IPS-20b (cell line): ENCODE results near the gene EVI5.
"Not testable (repeated sequence)": the region's sequence is repeated elsewhere in the genome, so short reads cannot be mapped to it uniquely, and the experiment has no call there.

Source experiments
- H3K27ac ChIP-seq: one replicate; pipeline ENCODE4 v1.5.1; 2013; ENCODE audit warnings: low read length
- H3K27me3 ChIP-seq: 2 replicates; pipeline ENCODE4 v1.6.1; 2013; ENCODE audit warnings: mild to moderate bottlenecking, low read length, inconsistent platforms; ENCODE audit not compliant: insufficient read depth
- H3K36me3 ChIP-seq: 2 replicates; pipeline ENCODE4 v1.6.1; 2013; ENCODE audit warnings: low read depth, mild to moderate bottlenecking, inconsistent platforms, low read length, moderate library complexity; ENCODE audit not compliant: insufficient read depth
- H3K4me1 ChIP-seq: 2 replicates; pipeline ENCODE4 v1.6.1; 2013; ENCODE audit warnings: mild to moderate bottlenecking, control low read depth, inconsistent platforms, low read length, moderate library complexity; ENCODE audit not compliant: insufficient read depth
- H3K4me3 ChIP-seq: 2 replicates; pipeline ENCODE4 v1.5.1; 2013; ENCODE audit warnings: mild to moderate bottlenecking, low read length, inconsistent platforms
- H3K9ac ChIP-seq: 2 replicates; pipeline ENCODE4 v1.6.1; 2013; ENCODE audit warnings: low read depth, mild to moderate bottlenecking, inconsistent platforms, low read length, moderate library complexity
- H3K9me3 ChIP-seq: 2 replicates; pipeline ENCODE4 v1.6.1; 2013; ENCODE audit warnings: mild to moderate bottlenecking, low read depth, low read length, inconsistent platforms; ENCODE audit not compliant: insufficient read depth

EVI5 gene

DNA sequence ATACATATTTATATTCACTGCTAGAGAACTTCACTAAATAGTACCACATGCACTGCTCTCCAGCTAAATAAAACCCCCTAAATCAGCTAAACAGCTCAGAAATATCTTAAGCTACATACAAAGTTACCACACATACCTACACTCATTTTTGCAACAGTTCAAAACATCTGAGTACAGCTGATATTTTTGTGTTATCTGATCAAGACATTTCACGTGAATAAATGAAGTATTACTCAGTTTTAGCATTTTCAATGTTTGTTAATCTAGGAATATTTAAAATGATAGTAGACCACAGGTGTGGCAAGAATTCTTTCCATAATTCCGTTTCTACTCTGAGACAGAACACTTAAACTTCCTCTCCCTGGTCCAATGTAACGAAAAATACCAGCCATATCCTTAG is 20.8 kb downstream of the EVI5 start:
- H3K9me3 ChIP-seq = no peaks in the 10 kb centered on the region
- H3K4me1 ChIP-seq = no peaks in the 10 kb centered on the region
- H3K36me3 ChIP-seq = no peaks in the 10 kb centered on the region
- H3K4me3 ChIP-seq = no peak overlapping the region
- H3K27ac ChIP-seq = no peak overlapping the region
- no peaks in the 10 kb centered on the region for H3K27me3 ChIP-seq
- no peak overlapping the region for H3K9ac ChIP-seq

DNA sequence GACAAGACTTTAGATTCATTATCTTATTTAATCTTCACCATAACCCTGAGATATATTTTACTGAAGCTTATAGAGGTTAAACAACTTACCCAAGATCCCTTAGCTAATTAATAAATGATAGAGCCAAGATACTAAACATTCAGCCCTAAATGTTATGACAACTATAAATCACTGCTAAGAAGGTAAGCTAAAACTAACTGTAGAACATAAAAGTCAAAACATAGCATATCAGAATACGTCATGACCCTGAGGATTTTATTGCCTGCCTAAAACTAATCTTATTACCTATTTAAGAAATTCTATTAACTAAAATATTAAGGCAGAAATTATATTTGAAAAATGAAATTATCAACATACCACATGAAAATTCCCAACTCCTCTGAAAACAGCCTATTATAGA is 22.6 kb downstream of the EVI5 start:
- H3K4me3 ChIP-seq = no peak overlapping the region
- H3K27ac ChIP-seq = no peak overlapping the region
- no peaks in the 10 kb centered on the region for H3K27me3 ChIP-seq
- no peaks in the 10 kb centered on the region for H3K36me3 ChIP-seq
- H3K9ac ChIP-seq = no peak overlapping the region
- H3K4me1 ChIP-seq = no peaks in the 10 kb centered on the region
- no peaks in the 10 kb centered on the region for H3K9me3 ChIP-seq

DNA sequence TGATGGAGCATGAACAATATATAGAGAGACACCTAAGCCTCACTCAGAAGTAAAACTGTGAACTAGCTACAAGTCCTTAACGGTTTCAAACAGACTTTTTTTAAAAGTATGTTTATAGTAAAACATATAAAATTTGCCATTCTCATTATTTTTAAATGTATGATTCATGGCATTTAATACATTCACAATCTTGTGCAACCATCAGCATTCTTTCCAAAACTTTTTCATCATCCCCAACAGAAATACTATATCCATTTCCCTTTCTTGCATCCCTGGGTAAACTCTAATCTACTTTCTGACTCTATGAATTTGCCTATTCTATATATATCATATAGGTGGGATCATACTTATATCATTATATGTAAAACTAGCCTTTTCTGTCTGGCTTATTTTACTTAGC is 25.5 kb downstream of the EVI5 start:
- no peak overlapping the region for H3K9ac ChIP-seq
- no peaks in the 10 kb centered on the region for H3K9me3 ChIP-seq
- no peaks in the 10 kb centered on the region for H3K36me3 ChIP-seq
- H3K4me3 ChIP-seq = no peak overlapping the region
- no peak overlapping the region for H3K27ac ChIP-seq
- H3K4me1 ChIP-seq = no peaks in the 10 kb centered on the region
- no peaks in the 10 kb centered on the region for H3K27me3 ChIP-seq

DNA sequence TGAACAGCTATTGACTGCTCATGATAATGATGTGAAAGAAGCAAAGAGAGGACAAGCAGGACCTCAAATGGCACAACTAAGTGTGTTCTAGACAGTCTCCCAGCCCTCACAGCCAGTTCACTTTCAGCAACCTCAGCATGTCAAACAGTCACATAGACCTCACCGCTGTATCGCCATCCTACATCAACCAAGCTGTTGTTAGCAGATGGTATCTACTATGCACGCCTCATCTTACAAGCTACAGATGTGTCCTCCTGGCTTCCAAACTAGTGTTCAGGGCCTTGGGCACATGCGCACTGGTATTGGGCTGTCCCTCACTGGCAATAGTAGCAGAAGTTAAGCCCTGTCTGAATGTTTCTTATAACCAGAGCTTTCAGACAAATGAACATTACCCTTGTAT is 28.4 kb downstream of the EVI5 start:
- Histone ChIP-seq H3K27me3 (no peaks in the 10 kb centered on the region), H3K4me1 (no peaks in the 10 kb centered on the region), H3K9ac (no peak overlapping the region), H3K27ac (no peak overlapping the region), H3K9me3 (no peaks in the 10 kb centered on the region), H3K36me3 (no peaks in the 10 kb centered on the region), H3K4me3 (no peak overlapping the region)

DNA sequence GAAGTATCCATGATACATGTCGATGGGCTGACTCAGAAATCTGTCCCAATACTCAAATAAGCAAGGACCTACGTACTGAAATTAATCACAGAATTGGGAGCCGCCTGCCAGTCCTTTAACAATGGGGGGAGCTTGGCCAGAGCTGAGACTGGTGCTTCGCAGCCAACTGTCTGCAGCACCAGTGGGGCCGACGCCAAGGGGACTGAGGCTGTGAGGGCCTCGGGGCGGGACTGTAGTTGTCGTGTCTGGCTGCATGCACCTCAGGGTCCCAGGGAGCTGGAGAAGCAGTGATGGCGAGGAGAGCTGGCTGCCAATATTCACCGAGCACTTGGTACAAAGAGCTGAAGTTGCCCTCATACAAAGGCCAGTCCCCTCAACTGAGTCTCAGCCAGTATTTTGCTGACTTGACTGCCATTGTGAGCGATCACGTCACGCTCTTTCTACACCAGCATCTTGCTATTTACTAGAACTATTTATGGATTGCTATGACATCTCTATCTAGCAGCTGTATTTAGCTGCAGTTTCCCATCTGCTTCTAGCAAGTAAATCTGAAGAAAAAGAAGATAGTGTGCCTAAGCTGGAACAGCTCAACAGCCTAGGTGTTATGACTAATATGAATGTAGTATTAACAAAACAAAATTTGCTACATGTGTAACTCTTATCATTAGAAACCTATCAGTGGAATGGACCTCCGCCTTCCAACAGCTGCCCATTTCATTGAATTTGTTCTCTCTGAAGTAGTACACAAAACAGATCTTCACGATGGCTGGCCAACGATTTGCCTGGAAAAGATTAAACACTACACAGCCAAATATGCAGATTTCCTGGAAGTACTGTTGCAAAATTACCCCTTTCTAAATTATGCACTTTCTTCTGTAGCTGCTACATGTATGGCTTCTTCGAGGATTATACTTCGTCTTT is 29.1 kb downstream of the EVI5 start:
- H3K9ac ChIP-seq = no peak overlapping the region

DNA sequence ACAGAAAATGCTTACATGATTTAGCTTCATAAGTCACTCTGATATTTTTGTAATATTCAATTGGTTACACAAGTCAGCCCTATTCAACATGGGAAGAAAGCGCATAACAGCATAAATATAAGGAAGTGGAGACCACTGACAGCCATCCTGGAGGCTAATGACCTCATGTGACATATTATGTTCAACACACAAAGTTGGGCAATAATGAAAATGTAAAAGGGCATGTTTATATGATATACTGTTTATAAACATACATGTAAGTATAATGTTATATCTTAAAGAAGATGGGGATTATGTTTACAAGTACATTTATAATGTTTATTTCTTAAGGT is 30.2 kb downstream of the EVI5 start:
- H3K4me3 ChIP-seq = no peak overlapping the region
- H3K27me3 ChIP-seq = no peaks in the 10 kb centered on the region
- no peak overlapping the region for H3K27ac ChIP-seq
- H3K4me1 ChIP-seq = no peaks in the 10 kb centered on the region
- H3K9ac ChIP-seq = no peak overlapping the region
- H3K36me3 ChIP-seq = no peaks in the 10 kb centered on the region
- no peaks in the 10 kb centered on the region for H3K9me3 ChIP-seq

More for the DNA sequence above, 29.1 kb downstream of the EVI5 start:
- Histone ChIP-seq H3K27ac (no peak overlapping the region), H3K9me3 (no peaks in the 10 kb centered on the region), H3K36me3 (no peaks in the 10 kb centered on the region), H3K4me1 (no peaks in the 10 kb centered on the region), H3K27me3 (no peaks in the 10 kb centered on the region), H3K4me3 (no peak overlapping the region)

DNA sequence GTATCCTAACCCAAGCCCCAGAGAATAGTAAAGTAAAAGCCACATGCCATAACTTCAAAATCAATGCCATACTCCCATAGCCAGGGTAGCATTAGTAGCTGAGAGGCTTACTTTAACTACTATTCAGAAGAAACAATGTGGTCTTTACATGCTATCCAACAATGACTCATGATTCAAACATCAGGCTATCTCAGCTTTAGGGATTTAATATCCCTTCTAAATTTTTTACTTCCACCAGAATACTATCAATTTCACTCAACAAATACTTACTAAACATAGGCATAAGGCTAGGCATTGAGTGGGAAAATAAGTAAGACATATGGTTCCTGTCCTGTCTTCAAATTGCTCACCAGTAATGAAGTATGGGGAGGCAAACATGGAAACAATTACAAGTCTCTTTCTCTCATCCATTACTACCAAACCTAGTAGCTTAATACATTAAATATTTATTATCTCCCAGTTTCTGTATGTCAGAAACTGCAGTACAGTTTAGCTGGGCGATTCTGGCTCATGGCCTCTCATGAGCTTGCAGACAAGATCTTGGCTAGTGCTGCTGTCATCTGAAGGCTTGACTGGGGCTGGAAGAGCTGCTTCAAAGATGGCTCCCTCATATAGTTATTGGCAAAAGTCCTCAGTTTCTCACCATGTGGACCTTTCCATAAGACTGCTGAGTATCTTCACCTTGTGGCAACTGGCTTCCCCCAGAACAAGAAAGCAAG is 30.7 kb downstream of the EVI5 start:
- H3K27ac ChIP-seq = no peak overlapping the region

DNA sequence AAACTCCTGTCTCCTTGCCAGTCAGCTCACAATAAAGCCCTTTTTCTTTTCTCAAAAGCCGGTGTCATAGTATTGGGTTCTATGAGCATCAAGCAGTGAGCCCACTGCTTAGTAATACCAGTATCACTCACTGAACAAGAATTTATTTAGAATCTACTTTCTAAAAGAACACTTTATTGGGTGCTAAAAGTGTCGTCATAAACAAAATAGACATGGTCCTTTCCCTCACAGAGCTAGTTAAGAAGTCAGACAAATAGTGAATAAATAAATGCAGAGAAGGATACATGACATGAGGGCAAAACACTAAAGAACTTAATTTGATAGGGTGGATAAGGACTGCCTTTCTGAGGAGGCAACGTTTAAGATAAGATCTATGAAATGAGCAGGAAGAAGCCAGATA is 32.2 kb downstream of the EVI5 start:
- H3K9ac ChIP-seq = no peak overlapping the region
- H3K36me3 ChIP-seq = no peaks in the 10 kb centered on the region
- no peak overlapping the region for H3K27ac ChIP-seq
- no peaks in the 10 kb centered on the region for H3K4me1 ChIP-seq
- no peak overlapping the region for H3K4me3 ChIP-seq
- no peaks in the 10 kb centered on the region for H3K27me3 ChIP-seq
- H3K9me3 ChIP-seq = no peaks in the 10 kb centered on the region

More for the DNA sequence above, 30.7 kb downstream of the EVI5 start:
- Histone ChIP-seq H3K27me3 (no peaks in the 10 kb centered on the region), H3K4me3 (no peak overlapping the region), H3K9ac (no peak overlapping the region), H3K4me1 (no peaks in the 10 kb centered on the region), H3K36me3 (no peaks in the 10 kb centered on the region), H3K9me3 (no peaks in the 10 kb centered on the region)

DNA sequence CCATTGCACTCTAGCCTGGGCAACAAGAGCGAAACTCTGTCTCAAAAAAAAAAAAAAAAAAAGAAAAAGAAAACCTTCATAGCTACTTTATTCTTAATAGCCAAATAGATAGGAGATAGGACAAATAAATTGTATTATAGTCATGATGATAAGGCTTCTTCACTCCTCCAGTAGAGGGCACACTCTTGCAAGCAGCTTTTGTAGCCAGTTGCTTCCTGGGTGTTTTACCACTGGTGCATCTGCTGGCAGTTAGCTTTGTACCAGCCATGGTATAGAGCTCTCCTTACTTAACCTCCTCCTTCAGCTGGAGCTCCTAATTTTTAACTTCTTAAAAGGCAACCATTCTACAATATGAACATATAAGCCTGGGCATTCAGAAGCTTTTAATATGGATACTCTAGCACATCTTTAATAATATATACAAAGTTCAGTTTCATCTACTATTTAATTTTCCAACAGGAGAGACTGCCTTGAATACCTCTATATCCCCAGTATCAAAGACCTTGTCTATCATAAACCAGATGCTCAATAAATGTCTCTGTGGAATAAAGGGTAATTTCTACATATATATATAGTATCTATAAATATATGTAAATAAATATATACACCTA is 35.8 kb downstream of the EVI5 start:
- no peaks in the 10 kb centered on the region for H3K27me3 ChIP-seq
- H3K36me3 ChIP-seq = no peaks in the 10 kb centered on the region
- H3K4me1 ChIP-seq = no peaks in the 10 kb centered on the region
- no peak overlapping the region for H3K9ac ChIP-seq
- no peak overlapping the region for H3K4me3 ChIP-seq
- no peak overlapping the region for H3K27ac ChIP-seq
- no peaks in the 10 kb centered on the region for H3K9me3 ChIP-seq

DNA sequence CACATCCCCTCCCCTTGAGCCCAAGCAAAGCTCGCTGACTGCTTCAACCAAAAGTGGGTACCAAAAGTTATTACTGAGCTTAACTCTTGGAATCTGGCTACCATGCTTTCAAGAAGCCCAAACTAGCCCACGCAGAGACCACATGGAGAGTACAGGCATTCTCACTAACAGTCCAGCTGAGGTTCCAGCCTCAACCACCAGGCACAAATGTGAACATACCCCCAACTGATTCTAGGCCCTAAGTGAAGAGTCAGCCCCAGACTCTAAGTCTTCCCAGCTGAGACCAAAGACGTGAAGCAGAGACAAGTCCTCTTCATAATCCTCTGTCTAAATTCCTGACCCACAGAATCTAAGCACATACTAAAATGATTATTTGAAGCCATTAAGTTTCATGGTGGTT is 36.8 kb downstream of the EVI5 start:
- Histone ChIP-seq H3K27me3 (no peaks in the 10 kb centered on the region), H3K27ac (no peak overlapping the region), H3K9me3 (no peaks in the 10 kb centered on the region), H3K4me1 (no peaks in the 10 kb centered on the region), H3K36me3 (no peaks in the 10 kb centered on the region), H3K4me3 (no peak overlapping the region), H3K9ac (no peak overlapping the region)

DNA sequence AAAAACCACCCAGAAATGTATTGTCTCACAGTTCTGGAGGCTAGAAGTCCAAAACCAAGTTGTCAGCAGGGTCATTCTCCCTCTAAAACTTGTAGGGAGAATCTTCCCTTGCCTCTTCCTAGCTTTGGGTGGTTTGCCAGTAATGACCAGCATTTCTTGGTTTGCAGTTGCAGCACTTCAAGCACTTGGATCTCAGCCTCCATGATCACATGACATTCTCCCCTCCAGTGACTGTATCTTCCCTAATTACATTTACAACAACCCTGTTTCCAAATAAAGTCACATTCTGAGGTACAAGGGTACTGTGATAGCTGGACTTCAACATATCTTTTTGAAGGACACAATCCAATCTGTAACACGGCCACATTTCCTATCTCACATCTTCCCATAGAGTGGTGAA is 37.2 kb downstream of the EVI5 start:
- H3K4me1 ChIP-seq = no peaks in the 10 kb centered on the region

DNA sequence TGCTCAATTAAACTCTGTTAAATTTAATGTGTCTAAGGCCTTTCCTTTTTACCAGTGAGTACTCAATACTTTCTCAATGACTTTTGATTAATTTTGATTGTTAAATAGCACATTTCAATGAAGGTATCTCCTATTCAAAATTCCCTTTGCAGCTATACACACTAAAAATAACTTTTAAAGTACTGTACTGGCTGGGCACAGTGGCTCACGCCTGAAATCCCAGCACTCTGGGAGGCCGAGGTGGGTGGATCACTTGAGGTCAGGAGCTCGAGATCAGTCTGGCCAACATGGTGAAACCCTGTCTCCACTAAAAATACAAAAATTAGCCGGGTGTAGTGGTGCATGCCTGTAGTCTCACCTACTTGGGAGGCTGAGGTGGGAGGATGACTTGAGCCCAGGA is 38.7 kb downstream of the EVI5 start:
- H3K27ac ChIP-seq, H3K36me3 ChIP-seq, H3K9me3 ChIP-seq, H3K4me3 ChIP-seq, H3K27me3 ChIP-seq, H3K9ac ChIP-seq, H3K4me1 ChIP-seq: not testable (repeated sequence)

More for the DNA sequence above, 37.2 kb downstream of the EVI5 start:
- no peaks in the 10 kb centered on the region for H3K27me3 ChIP-seq
- no peak overlapping the region for H3K4me3 ChIP-seq
- no peaks in the 10 kb centered on the region for H3K36me3 ChIP-seq
- H3K27ac ChIP-seq = no peak overlapping the region
- no peak overlapping the region for H3K9ac ChIP-seq
- H3K9me3 ChIP-seq = no peaks in the 10 kb centered on the region
